Keratinocyte (primary cell): ENCODE results near the gene FHDC1. TPM values are rescaled to one million over a fixed set of nuclear protein-coding genes. Genes with fewer than 3 reads are reported as not detected.

Experiments
- DNase-seq: peaks from one replicate; pipeline ENCODE4 v3.0.0-alpha.2; 2011; ENCODE audit warnings: low read depth, missing footprints, low spot score
- FAIRE-seq: peaks from 2 replicates; lab custom pipeline; 2011; peaks lifted over from hg19 to GRCh38; lab: Jason Lieb, UNC
- H2AFZ ChIP-seq: 2 replicates; pipeline ENCODE4 v1.6.0; 2012; ENCODE audit warnings: low read length, control low read depth, inconsistent platforms; ENCODE audit not compliant: control insufficient read depth
- H3K27ac ChIP-seq: 2 replicates; pipeline ENCODE4 v1.5.1; 2011; ENCODE audit warnings: low read length; ENCODE audit not compliant: control insufficient read depth, insufficient read depth
- H3K27me3 ChIP-seq: 3 replicates; pipeline ENCODE4 v1.6.0; 2011; ENCODE audit warnings: low read length; ENCODE audit not compliant: control insufficient read depth, insufficient read depth; ENCODE audit errors: extremely low read depth
- H3K36me3 ChIP-seq, 2 experiments: 2 replicates in 1 of 2; 3 replicates in 1 of 2; pipeline ENCODE4 v1.5.1; 2011; ENCODE audit warnings: low read length in 2 of 2, mild to moderate bottlenecking in 1 of 2; ENCODE audit not compliant: control insufficient read depth in 2 of 2, insufficient read depth in 2 of 2; ENCODE audit errors: extremely low read depth in 1 of 2
- H3K4me1 ChIP-seq: 3 replicates; pipeline ENCODE4 v1.5.1; 2011; ENCODE audit warnings: low read length; ENCODE audit not compliant: control insufficient read depth, insufficient read depth; ENCODE audit errors: extremely low read depth
- H3K4me2 ChIP-seq: 3 replicates; pipeline ENCODE4 v1.6.0; 2011; ENCODE audit warnings: low read depth, low read length; ENCODE audit not compliant: control insufficient read depth, insufficient read depth; ENCODE audit errors: extremely low read depth
- H3K4me3 ChIP-seq, 3 experiments: fragments of 200-600 bp in 1 of 3; sonication (generic) in 1 of 3; 2 replicates in 2 of 3; 3 replicates in 1 of 3; pipeline ENCODE4 v1.5.1; 2011 to 2016; ENCODE audit warnings: low read length in 3 of 3, mild to moderate bottlenecking in 3 of 3, control low read depth in 2 of 3, inconsistent platforms in 1 of 3, low read depth in 1 of 3, mixed read lengths in 1 of 3, mixed run types in 1 of 3, moderate library complexity in 1 of 3; ENCODE audit not compliant: control insufficient read depth in 2 of 3, insufficient read depth in 2 of 3; ENCODE audit errors: extremely low read depth in 1 of 3
- H3K79me2 ChIP-seq: 2 replicates; pipeline ENCODE4 v1.6.0; 2012; ENCODE audit warnings: low read length; ENCODE audit not compliant: control insufficient read depth, insufficient read depth
- H3K9ac ChIP-seq: 3 replicates; pipeline ENCODE4 v1.6.0; 2011; ENCODE audit warnings: low read length; ENCODE audit not compliant: control insufficient read depth, insufficient read depth; ENCODE audit errors: extremely low read depth
- H3K9me1 ChIP-seq: 3 replicates; pipeline ENCODE4 v1.6.0; 2011; ENCODE audit warnings: low read length; ENCODE audit not compliant: control insufficient read depth, insufficient read depth; ENCODE audit errors: extremely low read depth
- H3K9me3 ChIP-seq: 2 replicates; pipeline ENCODE4 v1.5.1; 2012; ENCODE audit warnings: low read depth, low read length; ENCODE audit not compliant: control insufficient read depth
- H4K20me1 ChIP-seq: 3 replicates; pipeline ENCODE4 v1.6.0; 2011; ENCODE audit warnings: low read length; ENCODE audit not compliant: control insufficient read depth, insufficient read depth; ENCODE audit errors: extremely low read depth
- CTCF ChIP-seq, 3 experiments: IDR thresholded peaks in 1 of 3; conservative IDR thresholded peaks in 1 of 3; optimal IDR thresholded peaks in 1 of 3; 2 replicates in 2 of 3; 3 replicates in 1 of 3; pipeline versions ENCODE3 to v1.5.1; 2011; ENCODE audit warnings: low read length in 3 of 3, mild to moderate bottlenecking in 3 of 3, moderate library complexity in 2 of 3, control low read depth in 1 of 3, inconsistent platforms in 1 of 3; ENCODE audit not compliant: insufficient read depth in 2 of 3; ENCODE audit errors: extremely low read depth in 1 of 3
- EZH2 ChIP-seq: IDR thresholded peaks from one replicate; pipeline ENCODE4 v1.6.1; 2012; ENCODE audit warnings: inconsistent platforms, mild to moderate bottlenecking, low read length, moderate library complexity
- dilution Hi-C: fragments of 300-500 bp; cut with MboI; formaldehyde crosslinking; loops from one replicate; pipeline ENCODE4 v1.7.0; 2020; ENCODE audit warnings: low sequenced_read_pairs; ENCODE audit not compliant: extremely low pct_ligation_motif_present
- polyA plus RNA-seq, 5 experiments: library from polyadenylated mRNA; depleted of rRNA in 3 of 5; stranded (reverse) in 3 of 5; stranded (forward) in 1 of 5; unstranded in 1 of 5; fragments of >200 nt; gene quantifications; 1 replicate in 1 of 5; 2 replicates in 3 of 5; 3 replicates in 1 of 5; pipeline versions ENCODE4 v1.2.1 to v1.2.3, GENCODE V29; 2011 to 2012; ENCODE audit warnings: missing spikeins in 2 of 5, low read depth in 1 of 5, low replicate concordance in 1 of 5

FHDC1 gene
- polyA plus RNA-seq, 1 donor (not counting 4 experiments of a cell fraction or from before 2014, with no cell fraction given), result 1.6 TPM

GRCh38 chr4:152900395-152900794 lies 35.7 kb upstream of the FHDC1 start:
- H3K9me3 ChIP-seq, result no peaks in the 10 kb centered on the region
- H3K36me3 ChIP-seq, result peaks cover 0 to 1% of the 10 kb centered on the region in 2 experiments
- no peaks in the 10 kb centered on the region for H3K4me1 ChIP-seq
- FAIRE-seq, result no peak
- H2AFZ ChIP-seq, result no peak overlapping the region
- H3K27me3 ChIP-seq, result no peaks in the 10 kb centered on the region
- no peaks in the 10 kb centered on the region for H3K79me2 ChIP-seq
- no peak overlapping the region for H3K27ac ChIP-seq
- TF ChIP-seq CTCF (optimal IDR thresholded peaks at IDR 0.05 in 1 of 3, IDR thresholded peaks at IDR 0.05 in 1 of 3, conservative IDR thresholded peaks at IDR 0.05 in 1 of 3; ENCODE audit: extremely low read depth in 1 of 3, insufficient read depth in 2 of 3, low read length in 3 of 3) (no peak), EZH2 (no peak)
- dilution Hi-C loops, result no loop called here
- no peak overlapping the region for H3K4me3 ChIP-seq
- no peak for DNase-seq
- H3K4me2 ChIP-seq, result no peak overlapping the region
- H4K20me1 ChIP-seq, result no peaks in the 10 kb centered on the region
- no peak overlapping the region for H3K9ac ChIP-seq
- no peaks in the 10 kb centered on the region for H3K9me1 ChIP-seq

GRCh38 chr4:152901205-152901604 lies 34.9 kb upstream of the FHDC1 start:
- no peaks in the 10 kb centered on the region for H4K20me1 ChIP-seq
- DNase-seq, result no peak
- dilution Hi-C loops, result no loop called here

More at GRCh38 chr4:152901205-152901604, 34.9 kb upstream of the FHDC1 start:
- H3K4me3 ChIP-seq, result no peak overlapping the region
- H3K4me2 ChIP-seq, result no peak overlapping the region
- no peak overlapping the region for H3K27ac ChIP-seq
- no peaks in the 10 kb centered on the region for H3K4me1 ChIP-seq
- peaks cover 0 to 1% of the 10 kb centered on the region in 2 experiments for H3K36me3 ChIP-seq
- H3K9me1 ChIP-seq, result no peaks in the 10 kb centered on the region
- no peaks in the 10 kb centered on the region for H3K27me3 ChIP-seq
- no peaks in the 10 kb centered on the region for H3K9me3 ChIP-seq
- FAIRE-seq, result no peak
- H2AFZ ChIP-seq, result no peak overlapping the region
- H3K79me2 ChIP-seq, result no peaks in the 10 kb centered on the region
- TF ChIP-seq EZH2, result no peak
- TF ChIP-seq CTCF (optimal IDR thresholded peaks at IDR 0.05 in 1 of 3, IDR thresholded peaks at IDR 0.05 in 1 of 3, conservative IDR thresholded peaks at IDR 0.05 in 1 of 3; ENCODE audit: extremely low read depth in 1 of 3, insufficient read depth in 2 of 3, low read length in 3 of 3), result no peak
- no peak overlapping the region for H3K9ac ChIP-seq
